ENCODE measurements around the gene KLF6.

GRCh38 chr10:3756360-3756740 lies 28.7 kb downstream of the KLF6 start:
- TF ChIP-seq POLR2AphosphoS5 (IDR thresholded peaks at IDR 0.05; ENCODE audit: insufficient read depth, low read depth, low read length) (no peak), MYC (IDR thresholded peaks at IDR 0.05; ENCODE audit: low read depth, low read length) (no peak)

Data from endothelial cell of umbilical vein (primary cell).